Liver (tissue), 9 donors: ENCODE results near the gene KRT34. TPM values are rescaled to one million over a fixed set of nuclear protein-coding genes. Genes with fewer than 3 reads are reported as not detected.
"Not testable (repeated sequence)": the region's sequence is repeated elsewhere in the genome, so short reads cannot be mapped to it uniquely, and the experiment has no call there.

Experiments used
- DNase-seq: peaks from one replicate; pipeline ENCODE4 v3.0.0-alpha.2; 2017; ENCODE audit warnings: low spot score
- H3K27ac ChIP-seq, 2 donors: one replicate each; pipeline ENCODE4 v1.7.0; 2013; ENCODE audit warnings: inconsistent platforms in 2 of 2, low read length in 2 of 2, control low read depth in 1 of 2, low read depth in 1 of 2, mild to moderate bottlenecking in 1 of 2
- H3K27me3 ChIP-seq, 4 donors: one replicate each; pipeline versions ENCODE4 v1.6.1 to v1.7.0; 2013; ENCODE audit warnings: low read length in 3 of 4, inconsistent platforms in 1 of 4, mild to moderate bottlenecking in 1 of 4, moderate library complexity in 1 of 4; ENCODE audit not compliant: control insufficient read depth in 4 of 4, insufficient read depth in 4 of 4
- H3K36me3 ChIP-seq, 4 donors: one replicate each; pipeline versions ENCODE4 v1.6.1 to v1.7.0; 2013; ENCODE audit warnings: low read length in 3 of 4, mild to moderate bottlenecking in 3 of 4, low read depth in 1 of 4, moderate library complexity in 1 of 4; ENCODE audit not compliant: control insufficient read depth in 4 of 4, insufficient read depth in 3 of 4
- H3K4me1 ChIP-seq, 4 donors: one replicate each; pipeline versions ENCODE4 v1.6.1 to v1.7.0; 2013; ENCODE audit warnings: low read length in 3 of 4, mild to moderate bottlenecking in 3 of 4, moderate library complexity in 1 of 4; ENCODE audit not compliant: control insufficient read depth in 4 of 4, insufficient read depth in 4 of 4
- H3K4me3 ChIP-seq, 3 donors: one replicate each; pipeline versions ENCODE4 v1.6.1 to v1.7.0; 2013; ENCODE audit warnings: low read length in 3 of 3, control low read depth in 1 of 3, low read depth in 1 of 3, mild to moderate bottlenecking in 1 of 3
- H3K9ac ChIP-seq, 2 donors: one replicate each; pipeline ENCODE4 v1.7.0; 2013; ENCODE audit warnings: low read length in 2 of 2, mild to moderate bottlenecking in 2 of 2, moderate library complexity in 2 of 2, control low read depth in 1 of 2, low read depth in 1 of 2
- H3K9me3 ChIP-seq, 4 donors: one replicate each; pipeline versions ENCODE4 v1.6.1 to v1.7.0; 2013; ENCODE audit warnings: low read length in 3 of 4; ENCODE audit not compliant: control insufficient read depth in 4 of 4
- FOXA1 ChIP-seq: IDR thresholded peaks from 2 replicates; pipeline ENCODE4 v1.6.1; 2016; ENCODE audit warnings: antibody characterized with exemption
- FOXA2 ChIP-seq: IDR thresholded peaks from 2 replicates; pipeline ENCODE4 v1.6.1; 2016; ENCODE audit warnings: antibody characterized with exemption
- HNF4A ChIP-seq, 2 donors: conservative IDR thresholded peaks; 2 replicates each; pipeline ENCODE4 v1.6.1; 2016; ENCODE audit warnings: antibody characterized with exemption in 2 of 2, mild to moderate bottlenecking in 2 of 2
- JUND ChIP-seq, 2 donors: IDR thresholded peaks; 2 replicates each; pipeline ENCODE4 v1.6.1; 2016; ENCODE audit warnings: antibody characterized with exemption in 2 of 2
- NR2F2 ChIP-seq: IDR thresholded peaks from 2 replicates; pipeline ENCODE4 v1.6.1; 2016; ENCODE audit warnings: antibody characterized with exemption
- RXRA ChIP-seq, 2 donors: IDR thresholded peaks; 2 replicates each; pipeline ENCODE4 v1.6.1; 2017 to 2018; ENCODE audit warnings: antibody characterized with exemption in 2 of 2, mild to moderate bottlenecking in 1 of 2
- SP1 ChIP-seq: IDR thresholded peaks from 2 replicates; pipeline ENCODE4 v1.6.1; 2018; ENCODE audit warnings: antibody characterized with exemption, mild to moderate bottlenecking
- YY1 ChIP-seq: IDR thresholded peaks from 2 replicates; pipeline ENCODE4 v1.6.1; 2016; ENCODE audit warnings: antibody characterized with exemption, mild to moderate bottlenecking
- WGBS: extraction: QIAGEN DNeasy Blood & Tissue Kit; methylation state at CpG from one replicate; pipeline ENCODE4 v1.1.7; 2013; 5-methylcytosine and 5-hydroxymethylcytosine counted together
- polyA plus RNA-seq, 2 donors: library from polyadenylated mRNA; stranded (reverse) in 1 of 2; unstranded in 1 of 2; fragments of 200-250 nt in 1 of 2; fragments of >200 nt in 1 of 2; fragmentation: Nextera tagmentation in 1 of 2; extraction: Ambion mirVana in 1 of 2; gene quantifications; one replicate each; pipeline versions ENCODE4 v1.2.1 to v1.2.3, GENCODE V29; 2013 to 2015
- total RNA-seq, 2 donors: library from RNA; depleted of rRNA; stranded (reverse); fragments of >200 nt; gene quantifications; one replicate each; pipeline ENCODE4 v1.2.3, GENCODE V29; 2014
- TF ChIP-seq, protein P1 (sequence below): IDR thresholded peaks from 2 replicates; pipeline ENCODE4 v1.6.1; 2016; ENCODE audit warnings: antibody characterized with exemption, mild to moderate bottlenecking
- TF ChIP-seq, protein P2 (sequence below): fragments of 150-350 bp; IDR thresholded peaks from 2 replicates; pipeline ENCODE4 v1.5.1; 2017; ENCODE audit warnings: improper control_type of control experiment, low read depth, low read length; ENCODE audit not compliant: missing input control
- TF ChIP-seq, protein P3 (sequence below): IDR thresholded peaks from 2 replicates; pipeline ENCODE4 v1.6.1; 2016; ENCODE audit warnings: antibody characterized with exemption
- donor health status: healthy.
- donor health status: healthy.
- donor health status: healthy.
- donor health status: healthy.
- donor health status: healthy.

Gene KRT34
- total and polyA plus RNA-seq, 4 donors = not detected

DNA sequence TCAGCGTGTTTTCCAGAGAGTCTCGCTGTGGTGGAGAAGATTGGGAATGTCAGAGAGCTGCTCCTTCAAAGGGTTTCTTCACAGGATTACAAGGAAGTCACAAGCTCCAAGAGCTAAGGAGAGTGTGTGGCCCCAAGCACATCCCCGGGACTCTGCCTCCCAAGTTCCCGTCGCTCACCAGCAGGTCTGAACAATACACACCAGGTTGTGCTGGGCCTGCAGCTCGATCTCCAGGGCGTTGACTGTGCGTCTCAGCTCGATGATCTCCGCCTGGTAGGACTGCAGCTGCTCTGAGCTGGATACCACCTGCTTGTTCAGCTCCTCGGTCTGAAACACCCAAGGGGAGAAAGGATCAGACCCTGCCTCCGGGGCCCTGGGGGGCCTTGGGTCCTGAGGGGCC lies 12.9 kb upstream of the KRT34 start:
- not testable (repeated sequence) for H3K27me3 ChIP-seq, H3K4me3 ChIP-seq, H3K36me3 ChIP-seq, H3K9me3 ChIP-seq, DNase-seq, H3K9ac ChIP-seq, H3K4me1 ChIP-seq, H3K27ac ChIP-seq
- 78% methylated on average over 12 of the region's 12 CpGs for WGBS

DNA sequence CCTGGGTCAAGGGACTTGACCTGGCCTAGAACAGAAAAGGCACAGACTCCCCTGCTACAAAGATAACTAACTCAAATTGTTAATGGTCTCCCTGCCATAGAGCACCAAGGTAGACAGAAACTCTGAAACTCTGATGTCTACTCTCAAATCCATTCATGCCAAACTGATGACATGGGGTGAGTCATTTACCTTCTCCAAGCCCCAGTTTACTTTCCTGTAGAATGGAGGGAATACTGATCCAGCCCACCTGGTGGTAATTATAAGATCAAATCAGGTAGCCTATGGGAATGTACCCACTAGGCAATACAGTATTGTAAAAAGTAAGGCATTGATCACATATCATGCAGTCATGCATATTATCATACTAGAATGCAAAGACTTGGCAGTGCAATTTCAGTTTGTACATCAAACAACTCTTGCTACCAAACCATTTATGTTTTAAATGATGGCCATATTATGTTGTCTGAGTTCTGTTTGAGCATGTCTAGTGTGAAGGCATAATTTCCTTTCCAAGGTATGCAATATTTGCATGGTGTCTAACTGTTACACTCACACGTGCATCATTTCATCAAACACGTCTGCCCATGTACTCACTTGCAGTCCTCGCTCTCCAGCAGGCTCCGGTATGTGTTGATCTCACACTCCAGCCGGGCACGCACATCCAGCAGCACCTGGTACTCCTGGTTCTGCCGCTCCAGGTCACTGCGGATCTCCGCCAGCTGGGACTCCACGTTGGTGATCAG lies 12.3 kb upstream of the KRT34 start:
- Histone ChIP-seq H3K4me1 (no peaks in the 10 kb centered on the region), H3K27ac (no peak overlapping the region), H3K9me3 (no peaks in the 10 kb centered on the region), H3K4me3 (no peak overlapping the region), H3K9ac (no peak overlapping the region), H3K27me3 (no peaks in the 10 kb centered on the region), H3K36me3 (no peaks in the 10 kb centered on the region)
- DNase-seq = no peak
- 87% methylated on average over 10 of the region's 10 CpGs for WGBS
- TF ChIP-seq FOXA1 = no peak
- no peak for TF ChIP-seq RXRA (IDR thresholded peaks at IDR 0.05)
- TF ChIP-seq SP1 = no peak
- no peak for TF ChIP-seq FOXA2
- no peak for TF ChIP-seq NR2F2
- no peak for TF ChIP-seq HNF4A (conservative IDR thresholded peaks at IDR 0.05)
- no peak for TF ChIP-seq JUND (IDR thresholded peaks at IDR 0.05)
- TF ChIP-seq, protein P1, sequence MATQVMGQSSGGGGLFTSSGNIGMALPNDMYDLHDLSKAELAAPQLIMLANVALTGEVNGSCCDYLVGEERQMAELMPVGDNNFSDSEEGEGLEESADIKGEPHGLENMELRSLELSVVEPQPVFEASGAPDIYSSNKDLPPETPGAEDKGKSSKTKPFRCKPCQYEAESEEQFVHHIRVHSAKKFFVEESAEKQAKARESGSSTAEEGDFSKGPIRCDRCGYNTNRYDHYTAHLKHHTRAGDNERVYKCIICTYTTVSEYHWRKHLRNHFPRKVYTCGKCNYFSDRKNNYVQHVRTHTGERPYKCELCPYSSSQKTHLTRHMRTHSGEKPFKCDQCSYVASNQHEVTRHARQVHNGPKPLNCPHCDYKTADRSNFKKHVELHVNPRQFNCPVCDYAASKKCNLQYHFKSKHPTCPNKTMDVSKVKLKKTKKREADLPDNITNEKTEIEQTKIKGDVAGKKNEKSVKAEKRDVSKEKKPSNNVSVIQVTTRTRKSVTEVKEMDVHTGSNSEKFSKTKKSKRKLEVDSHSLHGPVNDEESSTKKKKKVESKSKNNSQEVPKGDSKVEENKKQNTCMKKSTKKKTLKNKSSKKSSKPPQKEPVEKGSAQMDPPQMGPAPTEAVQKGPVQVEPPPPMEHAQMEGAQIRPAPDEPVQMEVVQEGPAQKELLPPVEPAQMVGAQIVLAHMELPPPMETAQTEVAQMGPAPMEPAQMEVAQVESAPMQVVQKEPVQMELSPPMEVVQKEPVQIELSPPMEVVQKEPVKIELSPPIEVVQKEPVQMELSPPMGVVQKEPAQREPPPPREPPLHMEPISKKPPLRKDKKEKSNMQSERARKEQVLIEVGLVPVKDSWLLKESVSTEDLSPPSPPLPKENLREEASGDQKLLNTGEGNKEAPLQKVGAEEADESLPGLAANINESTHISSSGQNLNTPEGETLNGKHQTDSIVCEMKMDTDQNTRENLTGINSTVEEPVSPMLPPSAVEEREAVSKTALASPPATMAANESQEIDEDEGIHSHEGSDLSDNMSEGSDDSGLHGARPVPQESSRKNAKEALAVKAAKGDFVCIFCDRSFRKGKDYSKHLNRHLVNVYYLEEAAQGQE = no peak
- TF ChIP-seq, protein P2, sequence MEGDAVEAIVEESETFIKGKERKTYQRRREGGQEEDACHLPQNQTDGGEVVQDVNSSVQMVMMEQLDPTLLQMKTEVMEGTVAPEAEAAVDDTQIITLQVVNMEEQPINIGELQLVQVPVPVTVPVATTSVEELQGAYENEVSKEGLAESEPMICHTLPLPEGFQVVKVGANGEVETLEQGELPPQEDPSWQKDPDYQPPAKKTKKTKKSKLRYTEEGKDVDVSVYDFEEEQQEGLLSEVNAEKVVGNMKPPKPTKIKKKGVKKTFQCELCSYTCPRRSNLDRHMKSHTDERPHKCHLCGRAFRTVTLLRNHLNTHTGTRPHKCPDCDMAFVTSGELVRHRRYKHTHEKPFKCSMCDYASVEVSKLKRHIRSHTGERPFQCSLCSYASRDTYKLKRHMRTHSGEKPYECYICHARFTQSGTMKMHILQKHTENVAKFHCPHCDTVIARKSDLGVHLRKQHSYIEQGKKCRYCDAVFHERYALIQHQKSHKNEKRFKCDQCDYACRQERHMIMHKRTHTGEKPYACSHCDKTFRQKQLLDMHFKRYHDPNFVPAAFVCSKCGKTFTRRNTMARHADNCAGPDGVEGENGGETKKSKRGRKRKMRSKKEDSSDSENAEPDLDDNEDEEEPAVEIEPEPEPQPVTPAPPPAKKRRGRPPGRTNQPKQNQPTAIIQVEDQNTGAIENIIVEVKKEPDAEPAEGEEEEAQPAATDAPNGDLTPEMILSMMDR = no peak
- TF ChIP-seq, protein P3, sequence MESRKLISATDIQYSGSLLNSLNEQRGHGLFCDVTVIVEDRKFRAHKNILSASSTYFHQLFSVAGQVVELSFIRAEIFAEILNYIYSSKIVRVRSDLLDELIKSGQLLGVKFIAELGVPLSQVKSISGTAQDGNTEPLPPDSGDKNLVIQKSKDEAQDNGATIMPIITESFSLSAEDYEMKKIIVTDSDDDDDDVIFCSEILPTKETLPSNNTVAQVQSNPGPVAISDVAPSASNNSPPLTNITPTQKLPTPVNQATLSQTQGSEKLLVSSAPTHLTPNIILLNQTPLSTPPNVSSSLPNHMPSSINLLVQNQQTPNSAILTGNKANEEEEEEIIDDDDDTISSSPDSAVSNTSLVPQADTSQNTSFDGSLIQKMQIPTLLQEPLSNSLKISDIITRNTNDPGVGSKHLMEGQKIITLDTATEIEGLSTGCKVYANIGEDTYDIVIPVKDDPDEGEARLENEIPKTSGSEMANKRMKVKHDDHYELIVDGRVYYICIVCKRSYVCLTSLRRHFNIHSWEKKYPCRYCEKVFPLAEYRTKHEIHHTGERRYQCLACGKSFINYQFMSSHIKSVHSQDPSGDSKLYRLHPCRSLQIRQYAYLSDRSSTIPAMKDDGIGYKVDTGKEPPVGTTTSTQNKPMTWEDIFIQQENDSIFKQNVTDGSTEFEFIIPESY = no peak
- TF ChIP-seq YY1 = no peak
